ENCODE measurements around the gene DAB2IP.

The DAB2IP gene

GRCh38 chr9:121731919-121732318 is 80.5 kb downstream of the DAB2IP start:
- no peak for DNase-seq

- DNase-seq: no peak
These were observed 81.0 kb downstream of the DAB2IP start for GRCh38 chr9:121732389-121732788.

GRCh38 chr9:121732886-121733285 is 81.5 kb downstream of the DAB2IP start:
- DNase-seq: no peak

- no peak for DNase-seq
These were observed 83.0 kb downstream of the DAB2IP start for GRCh38 chr9:121734465-121734864.

- peak; percentile 39 for DNase-seq
These were observed 83.8 kb downstream of the DAB2IP start for GRCh38 chr9:121735065-121735792.

- no peak for DNase-seq
These were observed 84.6 kb downstream of the DAB2IP start for GRCh38 chr9:121735793-121736770.

GRCh38 chr9:121736934-121737462 is 85.6 kb downstream of the DAB2IP start:
- DNase-seq: no peak

GRCh38 chr9:121737481-121737931 is 86.1 kb downstream of the DAB2IP start:
- DNase-seq: no peak

GRCh38 chr9:121738411-121738810 is 87.0 kb downstream of the DAB2IP start:
- DNase-seq: no peak

GRCh38 chr9:121738968-121739367 is 87.5 kb downstream of the DAB2IP start:
- DNase-seq: no peak

GRCh38 chr9:121739971-121740370 is 88.5 kb downstream of the DAB2IP start:
- DNase-seq: no peak

GRCh38 chr9:121741228-121741918 is 89.9 kb downstream of the DAB2IP start:
- peak; percentile 37 for DNase-seq

- peak; percentile 64 for DNase-seq
These were observed 90.5 kb downstream of the DAB2IP start for GRCh38 chr9:121741919-121742283.

- no peak for DNase-seq
These were observed 91.5 kb downstream of the DAB2IP start for GRCh38 chr9:121742923-121743322.

- no peak for DNase-seq
These were observed 92.1 kb downstream of the DAB2IP start for GRCh38 chr9:121743441-121744001.

- peak; percentile 67 for DNase-seq
These were observed 92.7 kb downstream of the DAB2IP start for GRCh38 chr9:121744002-121744686.

GRCh38 chr9:121744687-121745395 is 93.4 kb downstream of the DAB2IP start:
- DNase-seq: no peak

- no peak for DNase-seq
These were observed 93.9 kb downstream of the DAB2IP start for GRCh38 chr9:121745396-121745695.

GRCh38 chr9:121746411-121746810 is 95.0 kb downstream of the DAB2IP start:
- no peak for DNase-seq

GRCh38 chr9:121746866-121747265 is 95.4 kb downstream of the DAB2IP start:
- DNase-seq: no peak

- DNase-seq: peak; percentile 18
These were observed 96.6 kb downstream of the DAB2IP start for GRCh38 chr9:121748074-121748473.
